ENCODE data around the gene TBCEL.

TBCEL gene

DNA sequence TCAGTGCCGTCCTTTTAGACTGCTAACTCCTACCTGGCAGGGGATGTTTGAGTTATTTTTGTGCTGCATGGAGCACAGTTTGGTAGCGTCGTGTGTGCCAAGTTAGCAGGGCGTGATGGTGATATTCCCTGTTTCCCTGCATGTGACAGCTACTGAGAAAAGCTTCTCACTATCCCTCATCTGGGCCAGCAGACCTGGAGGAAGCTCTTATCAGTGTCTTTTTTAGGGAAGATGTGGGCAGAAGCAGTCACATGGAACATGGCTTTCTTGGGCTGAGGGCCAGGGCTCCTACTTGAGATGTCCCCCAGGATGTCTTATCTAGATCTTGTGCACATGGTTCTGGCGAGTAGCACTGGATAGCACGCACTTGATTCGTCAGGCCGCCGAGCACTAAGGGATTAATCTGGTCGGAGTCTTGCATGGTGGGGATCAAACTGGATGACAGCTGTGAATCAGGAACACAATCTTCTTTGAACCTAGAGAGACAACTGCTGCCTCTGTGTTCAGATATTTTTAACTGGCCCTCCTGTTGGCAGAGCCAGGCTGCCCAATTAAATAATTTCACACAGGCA is 110.9 kb downstream of the TBCEL start:
- TF ChIP-seq, protein P1, sequence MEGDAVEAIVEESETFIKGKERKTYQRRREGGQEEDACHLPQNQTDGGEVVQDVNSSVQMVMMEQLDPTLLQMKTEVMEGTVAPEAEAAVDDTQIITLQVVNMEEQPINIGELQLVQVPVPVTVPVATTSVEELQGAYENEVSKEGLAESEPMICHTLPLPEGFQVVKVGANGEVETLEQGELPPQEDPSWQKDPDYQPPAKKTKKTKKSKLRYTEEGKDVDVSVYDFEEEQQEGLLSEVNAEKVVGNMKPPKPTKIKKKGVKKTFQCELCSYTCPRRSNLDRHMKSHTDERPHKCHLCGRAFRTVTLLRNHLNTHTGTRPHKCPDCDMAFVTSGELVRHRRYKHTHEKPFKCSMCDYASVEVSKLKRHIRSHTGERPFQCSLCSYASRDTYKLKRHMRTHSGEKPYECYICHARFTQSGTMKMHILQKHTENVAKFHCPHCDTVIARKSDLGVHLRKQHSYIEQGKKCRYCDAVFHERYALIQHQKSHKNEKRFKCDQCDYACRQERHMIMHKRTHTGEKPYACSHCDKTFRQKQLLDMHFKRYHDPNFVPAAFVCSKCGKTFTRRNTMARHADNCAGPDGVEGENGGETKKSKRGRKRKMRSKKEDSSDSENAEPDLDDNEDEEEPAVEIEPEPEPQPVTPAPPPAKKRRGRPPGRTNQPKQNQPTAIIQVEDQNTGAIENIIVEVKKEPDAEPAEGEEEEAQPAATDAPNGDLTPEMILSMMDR (IDR thresholded peaks at IDR 0.05; ENCODE audit: insufficient read depth, low read depth, low read length, missing control alignments): no peak

DNA sequence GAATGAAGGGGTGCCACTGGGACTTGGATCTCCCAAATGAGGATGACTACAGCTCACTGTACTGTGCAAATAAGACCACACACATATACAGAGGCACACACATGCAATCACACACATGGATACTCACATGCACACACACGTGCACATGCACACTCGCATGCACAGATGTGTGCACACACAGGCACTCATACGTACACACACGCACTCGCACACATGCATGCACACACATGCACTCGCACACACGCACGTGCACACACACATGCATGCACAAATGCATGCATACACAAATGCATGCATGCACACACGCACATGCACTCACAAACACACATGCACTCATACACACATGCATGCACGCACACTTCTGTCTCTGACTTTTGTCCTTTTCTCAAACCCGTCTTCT is 113.1 kb downstream of the TBCEL start:
- H3K4me3 ChIP-seq (ENCODE audit: low read depth, low read length): no peak overlapping the region
- TF ChIP-seq, protein P1 (IDR thresholded peaks at IDR 0.05; ENCODE audit: insufficient read depth, low read depth, low read length, missing control alignments): no peak
- DNase-seq (ENCODE audit: low read depth): no peak

More for the DNA sequence above, 110.9 kb downstream of the TBCEL start:
- DNase-seq (ENCODE audit: low read depth): no peak
- no peak overlapping the region for H3K4me3 ChIP-seq (ENCODE audit: low read depth, low read length)

- DNase-seq (ENCODE audit: low read depth): no peak
- TF ChIP-seq, protein P1 (IDR thresholded peaks at IDR 0.05; ENCODE audit: insufficient read depth, low read depth, low read length, missing control alignments): no peak
Measured at GRCh38 chr11:121138259-121138658, 114.4 kb downstream of the TBCEL start.

DNA sequence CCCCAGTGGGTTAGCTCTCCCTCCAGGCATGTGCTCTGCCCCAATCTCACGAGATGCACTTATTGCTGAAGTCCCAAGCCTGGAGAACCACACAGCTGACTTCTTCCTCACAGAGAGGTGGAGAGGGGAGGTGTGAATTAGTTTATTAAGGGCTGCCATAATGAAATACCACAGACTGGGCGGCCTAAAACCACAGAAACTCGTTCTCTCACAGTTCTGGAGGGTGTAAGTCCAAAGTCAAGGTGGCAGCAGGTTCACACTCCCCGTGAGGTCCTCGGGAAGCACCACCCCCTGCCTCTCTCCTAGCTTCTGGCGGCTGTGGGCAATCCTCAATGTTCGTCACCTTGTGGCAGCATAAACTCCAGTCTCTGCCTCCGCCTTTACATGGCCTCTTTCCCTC is 116.5 kb downstream of the TBCEL start:
- DNase-seq (ENCODE audit: low read depth): no peak
- H3K4me3 ChIP-seq (ENCODE audit: low read depth, low read length): no peak overlapping the region
- TF ChIP-seq, protein P1 (IDR thresholded peaks at IDR 0.05; ENCODE audit: insufficient read depth, low read depth, low read length, missing control alignments): no peak

More at GRCh38 chr11:121138259-121138658, 114.4 kb downstream of the TBCEL start:
- H3K4me3 ChIP-seq (ENCODE audit: low read depth, low read length): no peak overlapping the region
